Measurements from ENCODE around the gene MYNN. TPM values are rescaled to one million over a fixed set of nuclear protein-coding genes. Genes with fewer than 3 reads are reported as not detected.

Gene MYNN
- total and polyA plus RNA-seq, 2 donors (not counting 3 experiments of a cell fraction or from before 2014, with no cell fraction given), result 7.1 to 12.7 TPM

DNA sequence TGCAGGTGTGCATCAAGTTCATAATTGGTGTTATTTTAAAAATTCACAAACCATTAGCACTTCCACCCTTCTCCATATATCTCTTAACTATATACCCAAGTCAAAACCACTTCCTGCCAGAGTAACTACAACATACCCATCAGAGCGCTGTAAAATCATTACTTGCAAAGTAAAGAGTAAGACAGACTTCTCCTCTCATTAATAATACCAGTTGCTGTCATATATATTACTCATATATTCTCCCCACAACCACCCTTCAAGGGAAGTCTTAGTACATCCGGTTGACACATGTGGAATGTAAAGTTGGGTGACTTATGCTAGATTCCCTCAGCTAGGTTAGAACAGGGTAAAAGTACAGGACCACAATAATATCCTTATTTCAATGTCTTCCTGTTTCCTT lies 13.9 kb upstream of the MYNN start:
- POLR2A ChIA-PET, result interaction anchor here (0.6 kb wide), 1 partner anchor 10 kb away, joined by 4 read pairs; the partner anchor contains the start of gene ACTRT3
- Histone ChIP-seq H3K9ac (replicated peaks; ENCODE audit: extremely low read depth, insufficient read depth, low read length) (no peak overlapping the region), H2AFZ (ENCODE audit: low read depth, low read length) (no peak overlapping the region), H3K9me1 (replicated peaks; ENCODE audit: control insufficient read depth, extremely low read depth, insufficient read depth, low read length) (no peaks in the 10 kb centered on the region), H4K20me1 (replicated peaks; ENCODE audit: control insufficient read depth, extremely low read depth, insufficient read depth, low read length) (no peaks in the 10 kb centered on the region), H3K27ac (ENCODE audit: insufficient read depth, low read depth, low read length) (no peak overlapping the region), H3K36me3 (ENCODE audit: control insufficient read depth in 2 of 2, extremely low read depth in 1 of 2, insufficient read depth in 2 of 2, low read length in 2 of 2) (no peaks in the 10 kb centered on the region), H3K79me2 (ENCODE audit: control insufficient read depth, insufficient read depth, low read length) (no peaks in the 10 kb centered on the region), H3K4me3 (replicated peaks in 1 of 3; ENCODE audit: insufficient read depth in 1 of 3, low read depth in 1 of 3, low read length in 3 of 3) (no peak overlapping the region), H3K4me1 (ENCODE audit: control insufficient read depth, extremely low read depth, insufficient read depth, low read length) (peaks cover 12% of the 10 kb centered on the region), H3K27me3 (ENCODE audit: control insufficient read depth in 2 of 2, insufficient read depth in 2 of 2, low read length in 2 of 2) (peaks cover 0 to 4% of the 10 kb centered on the region in 2 experiments), H3K4me2 (ENCODE audit: insufficient read depth, low read length) (peak overlapping the region; percentile 39), H3K9me3 (replicated peaks; ENCODE audit: control insufficient read depth, insufficient read depth, low read length) (no peaks in the 10 kb centered on the region)
- intact Hi-C loops (cut with micrococcal nuclease), result no loop called here
- no TSS peak for BruUV-seq (replicated peaks)
- DNase-seq (ENCODE audit: low read depth, low spot score), result peak; percentile 57
- TF ChIP-seq, protein P1, sequence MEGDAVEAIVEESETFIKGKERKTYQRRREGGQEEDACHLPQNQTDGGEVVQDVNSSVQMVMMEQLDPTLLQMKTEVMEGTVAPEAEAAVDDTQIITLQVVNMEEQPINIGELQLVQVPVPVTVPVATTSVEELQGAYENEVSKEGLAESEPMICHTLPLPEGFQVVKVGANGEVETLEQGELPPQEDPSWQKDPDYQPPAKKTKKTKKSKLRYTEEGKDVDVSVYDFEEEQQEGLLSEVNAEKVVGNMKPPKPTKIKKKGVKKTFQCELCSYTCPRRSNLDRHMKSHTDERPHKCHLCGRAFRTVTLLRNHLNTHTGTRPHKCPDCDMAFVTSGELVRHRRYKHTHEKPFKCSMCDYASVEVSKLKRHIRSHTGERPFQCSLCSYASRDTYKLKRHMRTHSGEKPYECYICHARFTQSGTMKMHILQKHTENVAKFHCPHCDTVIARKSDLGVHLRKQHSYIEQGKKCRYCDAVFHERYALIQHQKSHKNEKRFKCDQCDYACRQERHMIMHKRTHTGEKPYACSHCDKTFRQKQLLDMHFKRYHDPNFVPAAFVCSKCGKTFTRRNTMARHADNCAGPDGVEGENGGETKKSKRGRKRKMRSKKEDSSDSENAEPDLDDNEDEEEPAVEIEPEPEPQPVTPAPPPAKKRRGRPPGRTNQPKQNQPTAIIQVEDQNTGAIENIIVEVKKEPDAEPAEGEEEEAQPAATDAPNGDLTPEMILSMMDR (IDR thresholded peaks at IDR 0.05; ENCODE audit: extremely low read depth in 1 of 2, insufficient read depth in 1 of 2, low read depth in 1 of 2, low read length in 2 of 2), result no peak
- TF ChIP-seq JUN (IDR thresholded peaks at IDR 0.05; ENCODE audit: borderline replicate concordance, insufficient read depth, insufficient read length, low read depth) (peak; percentile 39), EZH2 (IDR thresholded peaks at IDR 0.05; ENCODE audit: borderline replicate concordance, low read depth, low read length, severe bottlenecking) (no peak), FOS (IDR thresholded peaks at IDR 0.05; ENCODE audit: borderline replicate concordance, insufficient read depth, low read length) (peak; percentile 62), POLR2AphosphoS5 (IDR thresholded peaks at IDR 0.05; ENCODE audit: insufficient read depth, low read depth, low read length) (peak; percentile 37), MYC (IDR thresholded peaks at IDR 0.05; ENCODE audit: low read depth, low read length) (no peak), GATA2 (IDR thresholded peaks at IDR 0.05; ENCODE audit: insufficient read depth, insufficient read length, low read depth, low read length) (no peak), POLR2A (IDR thresholded peaks at IDR 0.05; ENCODE audit: low read depth, low read length) (no peak)
- TF ChIP-seq, protein P2, sequence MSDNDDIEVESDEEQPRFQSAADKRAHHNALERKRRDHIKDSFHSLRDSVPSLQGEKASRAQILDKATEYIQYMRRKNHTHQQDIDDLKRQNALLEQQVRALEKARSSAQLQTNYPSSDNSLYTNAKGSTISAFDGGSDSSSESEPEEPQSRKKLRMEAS (IDR thresholded peaks at IDR 0.05; ENCODE audit: insufficient read depth, insufficient read length), result no peak
- FAIRE-seq, result peak; percentile 81
- CTCF ChIA-PET, result interaction anchor here (1.3 to 1.4 kb wide), 2 partner anchors 10 to 90 kb away, joined by 4 read pairs; no protein-coding TSS in a partner anchor
- dilution Hi-C loops (cut with MboI; ENCODE audit: extremely low pct_ligation_motif_present, low sequenced_read_pairs), result no loop called here

All from endothelial cell of umbilical vein (primary cell).